AG04450 (cell line): ENCODE data around the gene ZCCHC12. TPM values are rescaled to one million over a fixed set of nuclear protein-coding genes. Genes with fewer than 3 reads are reported as not detected.
A peak's percentile ranks its signal among the peaks of the same experiment; 100 is the strongest.

Experiments used
- CTCF ChIA-PET: fragments of 300-600, 350-600 bp; formaldehyde crosslinking; extraction: SDS; loops from one replicate; lab custom pipeline; 2022; ENCODE audit warnings: antibody characterized with exemption, inconsistent platforms; lab: Charles Lee
- POLR2A ChIA-PET: fragments of 350-600 bp; formaldehyde crosslinking; extraction: SDS; loops from one replicate; lab custom pipeline; 2021; ENCODE audit warnings: antibody characterized with exemption, inconsistent platforms; lab: Yijun Ruan, JAX
- DNase-seq: peaks from one replicate; pipeline ENCODE4 v3.0.0-alpha.2; 2011; ENCODE audit warnings: low read depth, low spot score
- H3K27ac ChIP-seq: one replicate; pipeline ENCODE4 v1.5.1; 2012; ENCODE audit warnings: low read depth, low read length, control low read depth
- H3K27me3 ChIP-seq: one replicate; pipeline ENCODE4 v1.6.0; 2012; ENCODE audit warnings: low read length; ENCODE audit not compliant: control insufficient read depth, insufficient read depth
- H3K4me3 ChIP-seq: 2 replicates; pipeline ENCODE4 v1.5.1; 2011; ENCODE audit warnings: mild to moderate bottlenecking, low read depth, low read length, control low read depth
- H3K9me3 ChIP-seq: 2 replicates; pipeline ENCODE4 v1.5.1; 2012; ENCODE audit warnings: low read length; ENCODE audit not compliant: control insufficient read depth, insufficient read depth
- polyA minus RNA-seq: library from RNA; depleted of rRNA, polyadenylated mRNA; stranded (reverse); fragments of >200 nt; gene quantifications from 2 replicates; pipeline ENCODE4 v1.2.3, GENCODE V29; 2011; rRNA and poly(A)+ RNA removed
- polyA plus RNA-seq: library from polyadenylated mRNA; depleted of rRNA; stranded (reverse); fragments of >200 nt; gene quantifications from 2 replicates; pipeline ENCODE4 v1.2.3, GENCODE V29; 2011; rRNA removed
- TF ChIP-seq, protein P1 (sequence below): IDR thresholded peaks from 2 replicates; pipeline ENCODE4 v1.5.1; 2011; ENCODE audit warnings: low read depth, low read length, control low read depth, inconsistent platforms

Gene ZCCHC12
- 0.11 TPM in 2 replicates for polyA plus RNA-seq
- polyA minus RNA-seq: 0.18 TPM in 1 of 2 replicates, not detected in the other

DNA sequence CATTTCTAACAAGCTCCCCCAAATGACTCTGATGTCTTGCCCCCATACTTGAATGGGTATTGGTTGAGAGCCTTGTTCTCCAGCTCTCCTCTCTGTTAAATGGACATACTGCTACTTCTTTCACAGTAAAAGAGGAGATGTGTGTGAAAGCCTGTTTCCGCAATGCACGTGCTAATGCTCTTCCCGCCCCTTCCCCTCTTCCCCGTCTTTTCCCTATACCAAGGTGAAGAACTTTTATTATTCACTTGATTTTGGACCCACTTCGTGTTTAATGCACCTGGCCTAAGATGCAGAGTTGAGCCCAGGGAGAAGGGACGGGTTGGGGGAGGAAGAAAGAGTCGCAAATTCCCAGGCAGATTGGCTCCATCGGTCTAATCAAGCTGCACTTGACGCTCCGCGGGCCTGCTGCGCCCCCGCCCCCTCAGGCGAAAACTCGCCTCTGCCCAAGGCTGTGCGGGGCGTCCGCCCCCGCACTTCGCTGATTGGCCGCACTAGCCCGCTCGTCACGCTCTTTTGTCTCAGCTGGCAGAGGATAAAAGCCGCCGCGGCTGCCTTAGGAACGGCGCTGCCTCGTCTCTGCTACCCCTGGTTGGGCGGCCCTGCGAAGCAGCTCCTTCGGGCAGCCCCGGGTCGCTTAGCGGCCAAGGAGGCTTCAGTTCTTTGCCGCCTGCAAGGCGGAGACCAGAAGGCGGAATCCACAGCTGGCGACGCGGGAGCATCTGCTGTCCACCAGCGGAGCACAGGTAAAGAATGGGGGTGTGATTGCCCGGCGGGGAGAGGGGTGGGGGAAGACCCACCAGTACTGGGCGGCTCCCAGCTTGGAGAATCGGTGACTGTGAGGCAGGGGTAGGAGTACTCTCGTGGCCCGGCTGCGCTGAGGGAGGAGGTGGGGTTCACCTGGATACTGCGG is at the start of gene ZCCHC12:
Gene ZCCHC12 (plus strand): TSS at position 562 of the 910 bp plus-strand sequence. CDS start 1,421 bp downstream, outside the sequence.
- H3K4me3 ChIP-seq: peak within 1 kb of the TSS; percentile 38
- TF ChIP-seq, protein P1, sequence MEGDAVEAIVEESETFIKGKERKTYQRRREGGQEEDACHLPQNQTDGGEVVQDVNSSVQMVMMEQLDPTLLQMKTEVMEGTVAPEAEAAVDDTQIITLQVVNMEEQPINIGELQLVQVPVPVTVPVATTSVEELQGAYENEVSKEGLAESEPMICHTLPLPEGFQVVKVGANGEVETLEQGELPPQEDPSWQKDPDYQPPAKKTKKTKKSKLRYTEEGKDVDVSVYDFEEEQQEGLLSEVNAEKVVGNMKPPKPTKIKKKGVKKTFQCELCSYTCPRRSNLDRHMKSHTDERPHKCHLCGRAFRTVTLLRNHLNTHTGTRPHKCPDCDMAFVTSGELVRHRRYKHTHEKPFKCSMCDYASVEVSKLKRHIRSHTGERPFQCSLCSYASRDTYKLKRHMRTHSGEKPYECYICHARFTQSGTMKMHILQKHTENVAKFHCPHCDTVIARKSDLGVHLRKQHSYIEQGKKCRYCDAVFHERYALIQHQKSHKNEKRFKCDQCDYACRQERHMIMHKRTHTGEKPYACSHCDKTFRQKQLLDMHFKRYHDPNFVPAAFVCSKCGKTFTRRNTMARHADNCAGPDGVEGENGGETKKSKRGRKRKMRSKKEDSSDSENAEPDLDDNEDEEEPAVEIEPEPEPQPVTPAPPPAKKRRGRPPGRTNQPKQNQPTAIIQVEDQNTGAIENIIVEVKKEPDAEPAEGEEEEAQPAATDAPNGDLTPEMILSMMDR: 0 out of 2 replicates have a peak, but pooled peaks have one; percentile 4
- CTCF ChIA-PET: interaction anchor here (0.6 to 2.6 kb wide), 2 partner anchors 16 to 298 kb away, joined by 7 to 12 read pairs; no protein-coding TSS in a partner anchor
- no peak for DNase-seq
- H3K9me3 ChIP-seq: no peaks in the 10 kb centered on the region
- H3K27ac ChIP-seq: no peak within 1 kb of the TSS
- H3K27me3 ChIP-seq: peaks cover 40% of the 10 kb centered on the region
- POLR2A ChIA-PET: interaction anchor here (0.7 kb wide), 1 partner anchor 16 kb away, joined by 4 read pairs; no protein-coding TSS in a partner anchor

DNA sequence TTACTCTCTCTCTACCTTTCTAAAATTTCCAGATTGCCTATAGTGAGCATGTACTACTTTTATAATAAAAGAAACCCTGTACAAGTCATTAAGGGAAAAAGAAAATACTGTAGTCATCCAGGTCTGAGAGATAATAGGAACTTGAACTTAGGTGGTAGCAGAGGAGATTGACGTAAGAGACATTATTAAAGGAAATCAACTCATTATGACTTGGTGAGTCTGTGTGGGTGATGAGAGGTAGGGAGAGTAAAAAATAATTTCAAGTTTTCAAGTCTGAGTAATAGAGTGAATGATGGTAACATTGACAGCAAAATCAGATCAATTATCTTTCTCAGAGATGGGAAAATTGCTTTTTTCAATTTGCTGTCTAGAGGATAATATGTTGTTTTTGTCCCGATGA is 44.0 kb upstream of the ZCCHC12 start:
- Histone ChIP-seq H3K27ac (no peak overlapping the region), H3K9me3 (no peaks in the 10 kb centered on the region), H3K4me3 (no peak overlapping the region), H3K27me3 (no peaks in the 10 kb centered on the region)
- ChIA-PET POLR2A (no interaction called here), CTCF (no interaction called here)
- DNase-seq: no peak
- TF ChIP-seq, protein P1: no peak

DNA sequence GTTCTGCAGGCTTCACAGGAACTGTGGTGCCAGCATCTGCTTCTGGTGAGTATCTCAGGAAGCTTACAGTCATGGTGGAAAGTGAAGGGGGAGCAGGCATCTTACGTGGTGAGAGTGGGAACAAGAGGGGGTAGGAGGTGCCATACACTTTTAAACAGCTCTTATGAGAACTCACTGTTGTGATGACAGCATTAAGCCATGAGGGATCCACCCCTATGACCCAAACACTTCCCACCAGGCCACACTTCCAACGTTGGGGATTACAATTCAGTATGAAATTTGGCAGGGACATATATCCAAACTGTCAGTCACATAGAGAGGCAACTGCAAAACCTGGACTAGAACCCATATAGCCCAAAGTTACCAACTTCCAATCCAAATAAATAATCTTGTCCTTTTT is 43.1 kb upstream of the ZCCHC12 start:
- POLR2A ChIA-PET: no interaction called here
- DNase-seq: no peak
- CTCF ChIA-PET: no interaction called here

DNA sequence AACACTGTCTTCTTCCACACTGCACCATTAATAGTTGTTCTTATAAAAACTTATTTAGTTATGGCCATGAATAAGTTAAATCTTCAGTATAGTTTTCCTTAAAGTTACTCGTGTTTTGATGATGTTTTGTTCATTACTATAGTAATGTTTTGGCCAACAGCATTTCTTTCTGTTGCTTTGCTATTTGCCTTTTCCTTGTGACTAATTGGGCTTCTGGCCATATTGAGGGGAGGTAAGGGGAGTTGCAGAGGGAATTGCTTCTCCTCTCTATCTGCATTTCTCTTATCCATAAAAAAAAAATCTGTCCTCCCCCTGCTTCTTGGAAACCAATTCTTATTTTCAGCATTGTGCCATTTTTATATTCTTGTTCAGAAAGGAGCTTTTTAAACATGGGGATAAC is 42.7 kb upstream of the ZCCHC12 start:
- TF ChIP-seq, protein P1: no peak
- CTCF ChIA-PET: no interaction called here

More for the DNA sequence above, 43.1 kb upstream of the ZCCHC12 start:
- H3K27me3 ChIP-seq: no peaks in the 10 kb centered on the region
- no peak overlapping the region for H3K4me3 ChIP-seq
- H3K27ac ChIP-seq: peak overlapping the region; percentile 0
- H3K9me3 ChIP-seq: no peaks in the 10 kb centered on the region
- TF ChIP-seq, protein P1: no peak

More for the DNA sequence above, 42.7 kb upstream of the ZCCHC12 start:
- no peaks in the 10 kb centered on the region for H3K9me3 ChIP-seq
- H3K27me3 ChIP-seq: no peaks in the 10 kb centered on the region
- POLR2A ChIA-PET: no interaction called here
- H3K27ac ChIP-seq: no peak overlapping the region
- no peak overlapping the region for H3K4me3 ChIP-seq
- no peak for DNase-seq
